Glomerular endothelial cell (primary cell): ENCODE results near the gene CPNE1. TPM values are rescaled to one million over a fixed set of nuclear protein-coding genes. Genes with fewer than 3 reads are reported as not detected.

Experiments used
- DNase-seq: peaks from one replicate; pipeline ENCODE4 v3.0.0-alpha.2; 2011; ENCODE audit warnings: low read depth, low spot score; ENCODE audit errors: extremely low read depth
- total RNA-seq: library from RNA; depleted of rRNA; stranded (reverse); fragments of >200 nt; gene quantifications from 2 replicates; pipeline ENCODE4 v1.2.3, GENCODE V29; 2015

CPNE1 gene
- total RNA-seq, 1 donor from 2014 or later = 149 TPM

DNA sequence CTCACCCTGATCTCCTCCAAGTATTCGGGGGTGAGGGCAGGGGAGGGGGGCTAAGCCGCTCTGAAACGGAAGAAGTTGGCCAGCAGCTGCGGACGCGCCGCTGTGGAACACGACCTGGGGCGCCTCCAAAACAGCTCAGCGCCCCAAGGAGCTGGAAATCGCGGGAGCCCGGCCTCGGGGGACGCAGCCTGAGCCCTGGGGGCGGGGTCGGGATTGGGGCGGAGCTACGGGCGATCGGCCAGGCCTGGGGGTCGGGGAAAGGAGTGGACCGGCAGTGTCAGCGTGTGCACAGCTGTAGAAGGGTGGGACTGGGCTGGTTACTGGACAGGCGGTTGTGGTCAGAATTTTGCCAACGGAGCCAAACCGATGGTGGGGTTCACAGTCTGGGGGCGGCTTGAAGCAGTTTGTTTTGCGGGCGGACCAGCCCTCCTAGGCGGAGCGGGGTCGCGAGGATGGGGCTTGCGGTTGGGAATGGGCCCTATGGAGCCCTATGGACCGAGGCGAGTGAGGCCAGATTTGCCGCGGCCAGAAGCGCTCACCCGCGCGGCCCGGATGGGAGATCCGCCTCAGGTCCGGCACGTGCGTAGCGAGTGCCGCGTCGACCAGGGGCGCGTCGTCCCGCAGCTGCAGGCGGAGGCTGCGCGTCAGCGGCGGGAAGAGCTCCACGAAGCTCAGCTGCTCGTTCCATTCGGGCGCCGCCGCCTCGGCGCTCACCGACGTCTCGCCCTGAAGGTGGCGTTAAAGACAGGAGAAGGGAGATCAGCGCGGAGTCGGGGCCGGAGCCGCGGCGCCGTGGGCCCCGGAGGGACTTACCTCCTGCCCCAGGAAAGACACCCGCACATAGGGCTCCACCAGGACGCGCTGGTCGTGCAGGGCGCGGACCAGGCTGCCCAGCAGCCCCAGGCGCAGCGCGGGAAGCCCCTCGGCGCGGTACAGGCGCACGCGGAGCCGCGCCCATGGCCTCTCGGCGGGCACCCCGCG is 63.4 kb downstream of the CPNE1 start:
- no peak for DNase-seq

DNA sequence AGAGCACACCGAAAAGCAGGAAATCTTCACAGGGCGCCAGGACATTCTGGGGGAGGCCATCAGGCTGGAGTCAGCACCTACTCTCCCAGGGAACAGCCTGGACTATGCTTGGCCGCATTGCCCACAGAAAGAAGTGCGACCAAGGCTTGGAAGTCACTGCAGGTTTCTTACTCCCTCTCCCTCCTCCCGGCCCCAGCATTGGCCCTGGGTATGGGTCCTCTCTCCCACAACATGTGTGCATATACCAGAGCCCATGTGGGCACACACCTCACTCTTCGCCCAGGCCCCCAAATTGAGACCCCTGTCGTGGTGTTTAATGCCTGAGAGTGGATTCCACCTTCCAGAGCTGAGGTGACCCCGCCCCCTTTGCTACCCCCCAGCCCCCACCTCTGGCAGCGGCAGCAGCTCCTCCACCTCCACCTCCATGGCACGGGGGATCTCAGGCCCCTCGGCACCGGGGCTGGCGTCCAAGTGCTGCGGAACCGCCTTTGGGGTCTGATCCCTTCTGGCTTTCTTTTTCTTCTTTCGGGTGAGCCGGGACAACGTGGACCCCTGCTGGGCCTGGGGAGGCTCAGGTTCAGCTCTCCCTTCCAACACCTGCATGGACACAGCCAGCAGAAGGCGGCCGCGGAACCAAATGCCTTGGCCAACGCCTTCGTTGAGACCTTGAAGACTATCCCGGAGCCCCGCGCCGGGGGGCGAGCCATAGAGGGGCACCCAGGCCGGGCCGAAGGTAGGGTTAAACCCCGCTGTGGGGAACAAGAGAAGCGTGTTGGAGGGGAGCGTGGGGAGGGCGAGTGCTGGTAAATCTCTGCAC is 64.3 kb downstream of the CPNE1 start:
- DNase-seq = no peak

DNA sequence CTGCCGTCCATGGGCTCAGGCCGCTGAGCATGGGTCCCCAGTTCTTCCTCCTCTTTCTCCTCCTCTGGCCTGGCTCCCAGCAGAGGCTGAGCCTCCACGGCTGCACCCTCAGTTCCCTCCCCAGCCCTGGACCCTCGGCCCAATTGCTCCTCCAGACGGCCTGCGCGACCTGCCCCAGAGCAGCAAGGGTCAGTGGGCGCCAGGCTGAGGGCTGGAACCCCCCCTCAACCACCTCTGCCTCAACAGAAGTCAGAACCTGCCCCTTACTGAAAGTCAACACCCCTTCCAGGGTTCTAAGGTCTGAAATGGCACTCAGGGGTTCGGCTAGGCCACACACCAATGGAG is 65.0 kb downstream of the CPNE1 start:
- DNase-seq = no peak

DNA sequence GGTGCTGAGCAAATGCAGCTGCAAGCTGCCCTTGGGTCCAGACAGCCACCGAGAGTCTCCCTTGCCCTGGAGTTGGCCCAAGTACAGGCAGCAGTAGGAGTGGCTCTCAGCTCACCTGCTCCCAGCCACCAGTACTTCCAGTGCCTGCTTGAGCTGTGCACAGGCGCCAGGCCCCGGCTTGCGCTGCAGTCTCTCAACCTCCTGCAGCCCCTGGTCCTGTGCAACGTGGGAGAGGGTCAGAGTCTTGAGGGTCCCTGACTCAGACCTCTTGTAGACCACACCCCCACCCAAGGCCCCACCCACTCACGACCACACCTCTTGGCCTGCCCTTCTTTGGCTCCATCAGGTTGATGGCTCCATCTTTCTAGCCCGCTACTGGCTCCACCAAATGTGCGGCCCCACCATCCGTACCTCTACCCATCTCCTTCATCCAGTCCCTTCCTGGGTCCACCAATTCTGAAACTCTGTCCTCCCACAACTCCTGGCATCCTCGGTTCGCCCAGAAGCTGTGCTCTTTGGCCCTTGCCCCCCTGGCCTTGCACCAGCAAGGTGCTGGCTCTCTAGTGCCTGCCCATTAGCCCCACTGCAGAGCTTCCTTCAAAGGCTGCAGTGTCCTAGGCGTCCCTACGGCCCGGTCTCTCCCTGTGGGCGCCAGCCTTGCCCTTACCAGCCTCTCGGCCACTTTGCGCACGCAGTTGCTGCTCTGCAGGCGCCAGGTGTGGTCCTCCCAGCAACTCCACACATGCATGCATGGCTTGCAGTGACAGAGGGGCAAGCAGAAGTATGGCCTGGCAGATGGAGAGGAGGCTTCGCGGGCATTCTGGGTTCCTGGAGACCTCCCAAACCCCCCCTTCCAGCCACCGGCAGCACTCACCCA is 65.6 kb downstream of the CPNE1 start:
- no peak for DNase-seq

DNA sequence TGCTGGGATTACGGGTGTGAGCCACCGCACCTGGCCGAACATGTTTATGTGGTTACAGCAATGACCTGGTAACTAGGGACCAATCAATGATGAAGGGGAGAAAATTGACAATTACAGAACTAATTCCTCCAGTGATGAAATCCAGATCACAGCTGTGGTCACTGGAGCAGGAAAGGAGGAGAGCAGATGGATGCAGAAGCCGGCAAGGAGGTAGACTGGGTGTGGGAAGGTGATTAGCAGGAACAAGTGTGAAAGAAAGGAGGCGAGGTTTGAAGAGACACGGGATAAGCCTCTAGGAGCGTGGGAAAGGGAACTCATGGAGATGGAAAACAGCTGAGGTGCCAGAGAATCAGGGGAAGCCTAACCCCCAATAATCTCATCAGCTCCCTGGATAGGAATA is 66.2 kb downstream of the CPNE1 start:
- DNase-seq = no peak

DNA sequence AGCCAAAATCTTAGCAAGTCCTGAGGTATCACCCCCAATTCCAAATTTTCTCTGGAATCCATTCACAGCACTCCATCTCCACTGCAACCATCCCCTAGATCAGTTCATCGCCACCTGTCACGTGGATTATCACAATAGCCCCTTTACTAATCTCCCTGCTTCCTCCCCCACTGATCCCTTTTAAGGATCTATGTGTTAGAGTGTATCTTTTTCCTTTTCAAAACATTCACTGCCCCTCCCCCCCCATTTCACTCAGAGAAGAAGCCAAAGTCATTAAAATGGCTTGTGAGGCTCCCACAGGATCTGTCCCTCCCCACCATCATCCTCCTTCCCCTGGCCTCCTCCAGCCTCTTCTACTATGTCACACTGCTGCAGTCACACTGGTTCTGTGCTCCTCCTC is 67.5 kb downstream of the CPNE1 start:
- DNase-seq = no peak

DNA sequence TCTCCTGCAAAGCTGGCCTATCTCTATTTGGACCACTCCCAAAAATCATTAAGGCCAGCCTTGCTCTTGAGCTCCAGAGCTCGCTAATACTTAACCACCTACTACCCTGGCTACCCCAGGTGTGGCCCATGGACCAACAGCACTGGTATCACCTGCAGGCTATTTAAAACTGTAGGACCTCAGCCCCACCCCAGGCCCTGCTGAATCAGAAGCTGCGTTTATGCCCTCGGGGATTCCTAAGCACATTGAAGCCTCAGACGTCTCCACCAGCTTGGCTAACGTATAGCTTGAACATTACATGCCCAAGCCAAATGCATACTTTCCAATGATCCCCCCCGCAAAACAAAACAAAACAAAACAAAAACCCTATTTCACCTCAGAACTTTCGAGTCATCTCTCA is 68.8 kb downstream of the CPNE1 start:
- DNase-seq = no peak

DNA sequence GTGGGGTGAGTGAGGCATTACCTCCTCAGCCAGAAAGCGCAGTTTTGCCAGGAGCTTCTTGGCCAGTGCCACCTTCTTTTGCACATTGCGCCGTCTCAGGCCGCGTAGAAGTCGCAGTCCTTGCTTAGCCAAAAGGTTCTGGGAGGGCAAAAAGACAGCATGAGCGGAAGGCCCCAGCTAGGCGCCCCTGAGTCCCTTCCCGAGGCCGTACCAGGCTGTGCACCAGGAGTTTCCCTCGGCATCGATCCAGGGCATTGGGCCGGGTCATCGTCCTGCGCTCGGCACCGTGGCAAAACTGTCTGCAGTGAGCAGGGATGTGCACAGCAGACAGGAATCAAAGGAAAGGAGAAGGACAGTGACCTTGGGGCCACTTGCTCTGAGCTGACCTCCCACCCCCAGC is 69.2 kb downstream of the CPNE1 start:
- DNase-seq = no peak

DNA sequence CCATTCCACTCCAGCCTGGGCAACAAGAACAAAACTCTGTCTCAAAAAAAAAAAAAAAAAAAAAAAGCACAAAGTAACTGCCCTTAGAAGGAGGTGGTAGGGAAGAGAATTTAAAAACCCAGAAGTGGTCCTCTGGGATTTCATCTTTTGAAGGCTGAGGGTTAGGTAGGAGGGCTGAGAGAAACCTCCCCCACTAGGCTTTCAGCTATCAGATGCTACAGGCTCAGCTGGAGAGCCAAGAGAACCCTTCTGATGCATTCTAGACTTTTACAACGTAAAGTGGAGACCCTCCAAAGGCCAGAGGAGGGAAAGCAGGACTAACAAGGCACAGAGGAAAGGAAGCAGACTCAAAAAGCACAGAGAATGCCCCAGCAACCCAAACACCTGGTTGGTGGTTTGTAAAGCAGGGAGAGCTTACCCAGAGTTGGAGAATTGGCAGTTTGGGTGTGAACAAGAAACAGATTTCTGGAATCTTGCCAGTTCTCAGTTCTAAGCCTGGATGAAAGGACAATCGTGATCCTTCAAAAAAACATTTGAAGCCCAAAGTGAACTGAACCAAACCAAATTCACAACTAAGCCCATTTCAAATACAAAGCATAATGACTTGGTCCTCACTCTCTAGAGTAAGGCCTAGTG is 72.2 kb downstream of the CPNE1 start:
- DNase-seq = no peak

DNA sequence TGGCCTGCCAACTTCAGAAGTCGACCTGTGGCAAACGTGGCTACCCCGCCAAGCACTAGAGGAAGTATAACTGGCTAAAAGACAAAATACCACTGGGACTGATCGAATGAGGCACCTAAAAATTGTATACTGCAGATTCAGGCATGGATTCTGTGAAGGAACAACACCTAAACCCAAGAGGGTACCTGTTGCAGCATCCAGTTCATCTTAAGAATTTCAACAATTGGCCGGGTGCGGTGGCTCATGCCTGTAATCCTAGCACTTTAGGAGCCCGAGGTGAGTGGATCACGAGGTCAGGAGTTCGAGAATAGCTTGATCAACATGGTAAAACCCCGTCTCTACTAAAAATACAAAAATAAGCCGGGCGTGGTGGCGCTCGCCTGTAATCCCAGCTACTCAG is 76.3 kb downstream of the CPNE1 start:
- no peak for DNase-seq

DNA sequence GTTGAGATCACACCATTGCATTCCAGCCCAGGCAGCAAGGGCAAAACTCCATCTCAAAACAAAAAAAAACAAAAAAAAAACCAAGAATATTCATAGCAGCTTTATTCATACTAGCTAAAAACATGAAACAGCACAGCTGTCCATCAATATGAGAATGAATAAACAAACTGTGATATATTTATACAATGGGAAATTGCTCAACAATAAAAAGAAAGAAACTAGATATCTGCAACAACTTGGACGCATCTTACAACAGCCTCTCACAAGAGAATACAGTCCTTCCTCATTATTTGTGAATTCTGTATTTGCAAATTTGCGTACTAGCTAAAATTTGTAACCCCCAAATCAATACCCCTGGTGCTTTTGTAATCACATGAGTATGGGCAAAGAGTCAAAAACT is 77.3 kb downstream of the CPNE1 start:
- DNase-seq = no peak

DNA sequence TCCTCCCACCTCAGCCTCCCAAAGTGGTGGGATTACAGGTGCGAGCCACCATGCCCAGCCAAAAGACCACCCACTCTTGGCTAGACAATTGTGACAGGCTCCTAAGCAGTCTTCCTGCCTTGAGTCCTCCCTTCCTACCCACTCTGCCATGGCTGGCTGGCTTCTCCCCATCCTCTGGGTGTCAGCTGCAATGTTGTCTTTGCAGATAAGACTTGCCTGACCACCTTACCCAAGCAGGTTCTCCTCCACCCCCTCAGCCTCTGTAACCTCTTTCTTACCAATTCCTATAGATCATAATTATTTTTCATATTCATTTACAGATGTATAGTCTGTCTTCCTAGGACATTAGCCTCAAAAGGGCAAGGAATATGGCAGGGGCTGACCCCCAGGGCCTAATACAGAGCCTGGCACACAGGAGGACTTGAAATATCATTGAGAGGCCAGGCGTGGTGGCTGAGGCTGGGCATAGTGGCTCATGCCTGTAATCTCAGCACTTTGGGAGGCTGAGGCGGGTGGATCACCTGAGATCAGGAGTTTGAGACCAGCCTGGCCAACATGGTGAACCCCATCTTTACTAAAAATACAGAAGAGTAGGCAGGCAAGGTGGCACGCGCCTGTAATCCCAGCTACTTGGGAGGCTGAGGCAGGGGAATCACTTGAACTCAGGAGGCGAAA is 77.8 kb downstream of the CPNE1 start:
- no peak for DNase-seq

DNA sequence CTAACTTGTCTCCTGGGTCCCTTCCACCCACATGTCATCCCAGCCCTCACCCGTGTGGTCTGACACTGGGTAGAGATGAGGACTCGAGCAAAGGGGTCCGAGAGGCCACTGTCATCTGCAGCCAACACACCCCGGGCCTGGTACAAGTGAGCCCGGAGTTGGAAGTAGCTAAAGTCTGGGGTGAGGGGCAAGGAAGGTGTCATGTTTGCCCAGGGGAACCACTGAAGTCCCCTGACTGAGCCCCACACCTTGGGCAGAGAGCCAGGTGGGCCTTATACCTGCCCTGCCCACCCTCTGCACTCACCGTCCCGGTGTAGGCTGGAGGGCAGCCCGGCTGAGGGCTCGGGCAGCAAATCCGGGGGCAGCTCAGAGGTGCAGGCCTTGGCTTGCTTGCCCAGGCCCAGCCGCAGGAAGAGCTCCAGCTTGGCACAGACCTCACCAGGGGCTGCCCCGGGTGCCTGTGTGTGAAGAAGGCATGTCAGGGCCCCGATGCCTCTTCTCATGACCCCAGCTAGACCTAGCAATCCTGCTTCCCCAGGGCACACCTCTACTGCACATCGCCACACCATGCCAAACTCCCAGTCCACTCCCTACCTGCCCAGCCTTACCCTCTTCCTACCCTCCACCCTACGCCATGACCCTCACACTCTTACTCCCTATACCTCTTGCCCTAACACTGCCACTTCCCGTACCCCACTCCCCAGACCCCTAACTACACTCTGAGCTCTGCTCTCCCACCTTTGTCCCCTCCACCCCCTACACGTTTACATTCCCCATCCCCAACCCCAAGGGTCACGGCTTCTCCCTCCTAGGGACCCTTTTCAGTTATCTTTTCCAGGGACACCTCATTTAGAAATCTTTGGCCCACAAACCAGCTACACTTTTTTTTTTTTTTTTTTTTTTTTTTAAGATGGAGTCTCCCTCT is 80.8 kb downstream of the CPNE1 start:
- DNase-seq = no peak

DNA sequence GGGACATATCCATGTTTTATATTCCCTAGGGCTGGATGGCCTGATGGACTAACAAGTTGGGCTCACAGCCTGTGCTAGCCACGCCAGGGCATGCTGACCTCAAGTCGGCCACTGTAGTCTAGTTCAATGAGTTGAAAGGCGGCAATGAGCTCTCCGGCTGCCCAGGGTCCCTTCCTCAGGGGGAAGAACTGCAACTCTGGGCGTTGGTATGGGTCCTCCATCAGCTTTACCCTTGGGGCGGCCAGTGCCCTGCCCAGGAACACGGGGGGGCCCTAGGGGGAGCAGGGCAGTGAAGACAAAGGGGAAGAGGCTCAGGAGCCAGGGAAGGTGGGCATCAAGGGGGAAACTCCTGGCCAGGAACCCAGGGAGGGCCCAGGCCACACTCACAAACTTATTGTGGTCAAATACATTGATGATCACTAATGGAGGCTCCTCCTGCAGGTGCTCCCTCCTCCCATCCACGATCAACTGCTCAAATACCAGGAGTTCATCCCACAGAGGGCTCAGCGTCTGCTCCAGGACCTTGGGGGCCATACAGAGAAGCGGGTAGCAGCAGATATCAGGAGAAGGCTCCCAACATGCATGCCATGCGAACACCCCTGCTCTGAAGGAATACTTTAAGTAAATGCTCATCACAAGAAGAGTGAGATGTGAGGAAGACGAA is 81.8 kb downstream of the CPNE1 start:
- DNase-seq = no peak

DNA sequence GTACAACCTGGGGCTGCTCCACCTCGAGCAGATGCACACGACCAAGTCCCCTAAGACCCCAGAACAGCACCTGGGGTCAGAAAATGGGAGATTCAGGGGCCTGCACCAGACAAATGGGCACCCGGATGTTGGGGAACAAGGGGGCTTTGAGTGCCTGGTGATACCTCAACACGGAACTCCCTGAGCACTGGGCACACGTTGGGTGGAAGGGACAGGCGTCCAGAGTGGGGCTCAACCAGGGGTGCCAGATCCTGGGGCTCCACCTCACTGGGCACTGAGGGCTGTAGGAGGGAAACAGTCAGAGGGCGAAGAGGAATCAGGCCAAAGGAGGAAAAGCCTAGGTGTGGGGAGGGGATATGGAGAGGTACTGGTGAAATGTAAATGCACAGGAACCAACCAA is 82.6 kb downstream of the CPNE1 start:
- no peak for DNase-seq

DNA sequence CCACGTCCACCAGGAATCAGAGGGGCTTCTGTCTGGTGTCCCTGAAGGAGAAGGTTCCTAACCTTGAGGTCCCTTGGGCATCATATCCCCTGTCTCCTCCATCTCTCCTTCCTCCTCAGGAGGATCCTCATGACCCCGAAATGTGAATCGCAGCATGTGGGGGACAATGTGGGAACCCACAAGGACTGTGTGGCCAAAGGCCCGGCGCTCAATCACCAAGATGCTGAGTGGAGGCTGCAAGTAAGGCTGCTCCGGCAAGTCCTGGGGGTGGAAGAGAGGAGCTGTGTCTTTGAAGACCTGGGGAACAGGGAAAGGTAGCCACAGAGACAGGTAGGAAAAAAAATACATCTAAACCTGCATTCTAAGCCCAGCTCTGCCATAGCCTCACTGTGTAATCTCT is 85.5 kb downstream of the CPNE1 start:
- DNase-seq = no peak

DNA sequence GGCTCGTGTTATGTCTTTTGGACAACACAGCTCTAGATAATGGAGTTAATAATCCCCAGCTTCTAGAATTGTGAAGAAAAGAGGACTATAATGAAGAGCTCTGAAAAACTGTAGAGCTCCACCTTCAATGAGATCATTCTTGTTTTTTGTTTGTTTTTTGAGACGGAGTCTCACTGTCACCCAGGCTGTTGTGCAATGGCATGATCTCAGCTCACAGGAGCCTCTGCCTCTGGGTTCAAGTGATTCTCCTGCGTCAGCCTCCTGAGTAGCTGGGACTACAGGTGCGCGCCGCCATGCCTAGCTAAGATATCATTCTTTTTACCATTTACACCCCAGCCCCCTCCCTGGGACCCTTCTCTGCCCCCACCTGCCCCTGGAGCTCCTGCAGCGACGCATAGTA is 86.2 kb downstream of the CPNE1 start:
- no peak for DNase-seq

DNA sequence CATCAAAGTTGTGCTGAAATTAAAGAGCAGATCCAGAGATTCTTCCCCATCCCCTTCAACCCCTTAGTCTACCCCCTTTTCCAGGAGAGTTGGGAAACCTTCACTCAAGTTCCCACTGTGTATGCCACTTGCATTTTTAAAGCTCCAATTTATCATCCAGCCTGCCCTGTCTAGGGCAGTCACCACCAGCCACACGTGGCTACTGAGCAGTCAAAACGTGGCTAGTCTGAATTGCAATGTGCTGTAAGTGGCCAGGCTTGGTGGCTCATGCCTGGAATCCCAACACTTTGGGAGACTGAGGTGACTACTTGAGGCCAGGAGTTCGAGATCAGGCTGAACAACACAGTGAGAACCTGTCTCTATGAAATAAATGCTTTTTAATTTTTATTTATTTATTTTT is 87.9 kb downstream of the CPNE1 start:
- no peak for DNase-seq
